HCT116 (cell line): ENCODE measurements around the gene MIA3.
A peak's percentile ranks its signal among the peaks of the same experiment; 100 is the strongest.

Experiments
- CBX3 ChIP-seq: IDR thresholded peaks from 2 replicates; pipeline ENCODE4 v1.6.1; 2012; ENCODE audit warnings: low read depth
- CTCF ChIP-seq, 3 experiments: fragments of 200-600 bp in 1 of 3; sonication (generic) in 1 of 3; IDR thresholded peaks in 2 of 3; conservative IDR thresholded peaks in 1 of 3; 2 replicates each; pipeline ENCODE4 v1.5.1; 2012 to 2017; ENCODE audit warnings: low read depth in 2 of 3, low read length in 2 of 3, antibody characterized with exemption in 1 of 3, borderline replicate concordance in 1 of 3, control low read depth in 1 of 3, mild to moderate bottlenecking in 1 of 3, mixed read lengths in 1 of 3, mixed run types in 1 of 3, moderate library complexity in 1 of 3; ENCODE audit not compliant: insufficient read depth in 1 of 3
- EZH2 ChIP-seq: fragments of 200-600 bp; sonication (generic); IDR thresholded peaks from 2 replicates; pipeline ENCODE4 v1.6.1; 2017; ENCODE audit warnings: antibody characterized with exemption, mixed run types
- FOSL1 ChIP-seq: IDR thresholded peaks from 2 replicates; pipeline ENCODE4 v1.6.1; 2012; ENCODE audit warnings: low read depth
- JUND ChIP-seq: IDR thresholded peaks from 2 replicates; pipeline ENCODE4 v1.6.1; 2012
- MAX ChIP-seq: IDR thresholded peaks from 2 replicates; pipeline ENCODE4 v1.6.1; 2012
- POLR2A ChIP-seq: IDR thresholded peaks from 2 replicates; pipeline ENCODE4 v1.7.0; 2011; ENCODE audit warnings: borderline replicate concordance; ENCODE audit not compliant: insufficient read depth, insufficient read length; ENCODE audit errors: extremely low read depth
- POLR2AphosphoS5 ChIP-seq: IDR thresholded peaks from 2 replicates; pipeline ENCODE4 v1.6.1; 2011; ENCODE audit warnings: mild to moderate bottlenecking, low read depth, low read length, moderate library complexity
- SP1 ChIP-seq: IDR thresholded peaks from 2 replicates; pipeline ENCODE4 v1.6.1; 2012; ENCODE audit warnings: low read depth
- SRF ChIP-seq: IDR thresholded peaks from 2 replicates; pipeline ENCODE4 v1.6.1; 2012; ENCODE audit warnings: low read depth
- TCF7L2 ChIP-seq: IDR thresholded peaks from 2 replicates; pipeline ENCODE4 v1.7.0; 2011; ENCODE audit warnings: borderline replicate concordance, inconsistent platforms; ENCODE audit not compliant: insufficient read depth, insufficient read length; ENCODE audit errors: extremely low read depth
- ZBTB33 ChIP-seq: IDR thresholded peaks from 2 replicates; pipeline ENCODE4 v1.6.1; 2011; ENCODE audit warnings: mild to moderate bottlenecking, low read length, moderate library complexity; ENCODE audit not compliant: insufficient replicate concordance; ENCODE audit errors: extremely low read depth
- ZNF274 ChIP-seq: fragments of 200-500 bp; sonication (Bioruptor generic); IDR thresholded peaks from 2 replicates; pipeline ENCODE4 v1.6.1; 2014; ENCODE audit warnings: mild to moderate bottlenecking, low read depth, low read length, inconsistent platforms

- TF ChIP-seq CTCF (IDR thresholded peaks at IDR 0.05 in 2 of 3, conservative IDR thresholded peaks at IDR 0.05 in 1 of 3; ENCODE audit: borderline replicate concordance in 1 of 3, insufficient read depth in 1 of 3, low read depth in 2 of 3, low read length in 2 of 3) (no peak), MAX (peak; percentile 58), TCF7L2 (peak; percentile 49), SRF (no peak; the same call in 1 of the 2 replicates), JUND (no peak), POLR2AphosphoS5 (peak; percentile 58), ZBTB33 (no peak), EZH2 (no peak), CBX3 (no peak), SP1 (peak; percentile 61), POLR2A (peak; percentile 52), ZNF274 (no peak), FOSL1 (no peak)
Observed at GRCh38 chr1:222712253-222713090, 94.6 kb downstream of the MIA3 start, which contains the start of the genes AIDA and BROX.
